ENCODE data around the gene HDHD5. TPM values are rescaled to one million over a fixed set of nuclear protein-coding genes. Genes with fewer than 3 reads are reported as not detected.

HDHD5 gene
- 11.7 and 12.8 TPM in 2 replicates for polyA plus RNA-seq (2013)

DNA sequence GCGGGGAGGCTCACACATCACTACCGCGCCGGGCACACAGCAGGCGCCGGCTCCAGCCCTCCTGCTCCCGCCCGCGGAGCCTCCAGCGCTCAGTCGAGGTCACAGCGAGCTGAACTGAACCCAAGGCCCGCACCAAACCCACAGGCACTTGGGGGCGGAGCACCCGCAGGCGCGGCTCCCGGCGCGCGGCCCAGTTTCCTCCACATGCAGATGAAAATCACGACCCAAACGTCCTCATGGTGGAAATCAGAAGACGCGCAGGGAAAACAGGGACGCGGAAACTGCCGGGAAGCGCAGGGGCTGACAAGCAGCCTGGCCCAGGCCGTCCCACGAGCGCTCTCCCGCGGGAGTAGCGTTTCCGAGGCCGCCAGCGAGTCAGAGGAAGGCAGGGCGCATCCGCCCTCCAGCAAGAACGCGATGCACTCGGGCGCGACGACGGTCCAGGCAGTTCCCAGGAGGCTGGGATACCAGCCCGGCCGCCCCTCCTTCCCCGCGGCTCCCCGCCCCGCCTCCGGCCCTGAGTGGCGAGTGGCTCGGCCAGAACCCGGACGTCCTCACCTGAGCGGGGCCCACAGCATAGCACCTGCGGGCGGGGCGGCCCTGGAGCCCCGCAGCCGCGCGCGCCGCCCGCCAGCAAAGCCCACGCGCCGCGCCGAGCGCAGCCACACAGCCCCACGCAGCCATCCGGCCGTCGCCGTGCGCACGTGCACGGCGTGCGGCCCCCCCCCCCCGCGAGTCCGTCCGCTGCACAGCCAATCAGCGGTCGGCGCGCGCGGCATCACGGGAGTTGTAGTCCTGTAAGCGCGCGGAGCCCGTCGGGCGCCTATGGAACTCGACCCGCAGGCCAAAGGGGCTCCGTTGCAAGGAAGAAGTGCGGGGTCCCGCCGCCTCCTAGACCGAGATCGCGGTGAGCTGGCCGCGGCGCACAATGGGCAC is at the start of gene HDHD5:
Gene HDHD5 (minus strand): TSS at position 710 of the 936 bp plus-strand sequence. CDS start 26 bp downstream, at position 684.
- peaks cover 9% of the 10 kb centered on the region for H3K79me2 ChIP-seq (ENCODE audit: control insufficient read depth, insufficient read depth, low read length, poor library complexity)
- H3K4me2 ChIP-seq (ENCODE audit: low read length), result peak within 1 kb of the TSS; percentile 83
- peak within 1 kb of the TSS; percentile 82 for H4K91ac ChIP-seq (ENCODE audit: low read depth, low read length)
- H2AK5ac ChIP-seq (ENCODE audit: low read length), result peak within 1 kb of the TSS; percentile 11
- peak within 1 kb of the TSS; percentile 93 for H3K18ac ChIP-seq (ENCODE audit: low read length)
- peak within 1 kb of the TSS; percentile 96 for H4K8ac ChIP-seq (ENCODE audit: low read depth, low read length)
- peak within 1 kb of the TSS; percentile 88 for H3K9ac ChIP-seq (ENCODE audit: low read length)
- no peaks in the 10 kb centered on the region for H3K27me3 ChIP-seq (ENCODE audit: insufficient read depth, low read length)
- H3K14ac ChIP-seq (ENCODE audit: low read length), result peak within 1 kb of the TSS; percentile 89
- peak within 1 kb of the TSS; percentile 87 for H4K12ac ChIP-seq (ENCODE audit: low read depth, low read length)
- H2BK5ac ChIP-seq (ENCODE audit: low read depth, low read length, poor library complexity), result peak within 1 kb of the TSS; percentile 75
- H3K79me1 ChIP-seq (ENCODE audit: low read length), result peaks cover 11% of the 10 kb centered on the region
- H3K23ac ChIP-seq (ENCODE audit: low read length), result no peak within 1 kb of the TSS
- WGBS (ENCODE audit: extremely low coverage, insufficient coverage, insufficient read length), result no CpG with 5 or more reads among the region's 114 CpGs
- peak within 1 kb of the TSS; percentile 62 for H3K27ac ChIP-seq (ENCODE audit: low read depth, low read length)
- peak within 1 kb of the TSS; percentile 90 for H3K4me3 ChIP-seq (ENCODE audit: low read depth, low read length)
- H2AFZ ChIP-seq (ENCODE audit: insufficient read depth, low read length, poor library complexity), result peak within 1 kb of the TSS; percentile 94
- peak within 1 kb of the TSS; percentile 64 for H2BK120ac ChIP-seq (ENCODE audit: insufficient read depth, low read length, poor library complexity)
- peaks cover 6% of the 10 kb centered on the region in 2 experiments for H3K4me1 ChIP-seq (ENCODE audit: control insufficient read depth in 1 of 2, insufficient read depth in 2 of 2, low read length in 2 of 2)
- H2BK12ac ChIP-seq (ENCODE audit: low read length), result peak within 1 kb of the TSS; percentile 69
- H3K4ac ChIP-seq (ENCODE audit: low read depth, low read length), result peak within 1 kb of the TSS; percentile 37
- H3K36me3 ChIP-seq (ENCODE audit: control insufficient read depth in 1 of 2, insufficient read depth in 2 of 2, low read length in 2 of 2), result no peaks in the 10 kb centered on the region
- peak; percentile 87 to 89 for DNase-seq
- H3K9me3 ChIP-seq (ENCODE audit: insufficient read depth, low read depth, low read length), result no peaks in the 10 kb centered on the region

DNA sequence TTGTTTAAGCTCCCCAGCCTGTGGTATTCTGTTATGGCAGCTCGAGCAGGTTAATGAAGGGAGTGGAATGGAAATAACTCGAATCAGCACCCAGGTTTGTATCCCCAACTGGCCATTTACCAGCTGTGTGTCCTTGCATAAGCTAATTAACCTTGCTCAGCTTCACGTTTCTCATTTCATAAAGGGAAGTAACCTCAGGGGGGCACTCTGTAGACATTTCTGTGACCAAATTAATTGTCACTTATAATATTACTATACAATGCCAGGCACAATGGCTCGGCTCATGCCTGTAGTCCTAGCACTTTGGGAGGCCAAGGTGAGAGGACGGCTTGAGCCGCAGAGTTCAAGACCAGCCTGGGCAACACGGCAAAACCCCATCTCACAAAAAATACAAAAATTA is 46.4 kb upstream of the HDHD5 start:
- no peak overlapping the region for H4K8ac ChIP-seq (ENCODE audit: low read depth, low read length)
- no peaks in the 10 kb centered on the region for H3K79me2 ChIP-seq (ENCODE audit: control insufficient read depth, insufficient read depth, low read length, poor library complexity)
- H2AK5ac ChIP-seq (ENCODE audit: low read length), result no peak overlapping the region
- H2AFZ ChIP-seq (ENCODE audit: insufficient read depth, low read length, poor library complexity), result no peak overlapping the region
- H3K18ac ChIP-seq (ENCODE audit: low read length), result no peak overlapping the region
- H3K36me3 ChIP-seq (ENCODE audit: control insufficient read depth in 1 of 2, insufficient read depth in 2 of 2, low read length in 2 of 2), result no peaks in the 10 kb centered on the region
- DNase-seq, result no peak
- no peak overlapping the region for H3K23ac ChIP-seq (ENCODE audit: low read length)
- no peak overlapping the region for H3K4me2 ChIP-seq (ENCODE audit: low read length)
- H3K4me1 ChIP-seq (ENCODE audit: control insufficient read depth in 1 of 2, insufficient read depth in 2 of 2, low read length in 2 of 2), result no peaks in the 10 kb centered on the region
- H2BK12ac ChIP-seq (ENCODE audit: low read length), result no peak overlapping the region
- H2BK5ac ChIP-seq (ENCODE audit: low read depth, low read length, poor library complexity), result no peak overlapping the region
- no peak overlapping the region for H2BK120ac ChIP-seq (ENCODE audit: insufficient read depth, low read length, poor library complexity)
- no peak overlapping the region for H4K91ac ChIP-seq (ENCODE audit: low read depth, low read length)
- H3K27ac ChIP-seq (ENCODE audit: low read depth, low read length), result no peak overlapping the region
- WGBS (ENCODE audit: extremely low coverage, insufficient coverage, insufficient read length), result no CpG with 5 or more reads among the region's 7 CpGs
- no peak overlapping the region for H3K4me3 ChIP-seq (ENCODE audit: low read depth, low read length)
- H3K9ac ChIP-seq (ENCODE audit: low read length), result no peak overlapping the region
- H3K79me1 ChIP-seq (ENCODE audit: low read length), result no peaks in the 10 kb centered on the region
- H3K14ac ChIP-seq (ENCODE audit: low read length), result no peak overlapping the region
- no peaks in the 10 kb centered on the region for H3K27me3 ChIP-seq (ENCODE audit: insufficient read depth, low read length)
- H4K12ac ChIP-seq (ENCODE audit: low read depth, low read length), result no peak overlapping the region
- no peaks in the 10 kb centered on the region for H3K9me3 ChIP-seq (ENCODE audit: insufficient read depth, low read depth, low read length)
- H3K4ac ChIP-seq (ENCODE audit: low read depth, low read length), result no peak overlapping the region

DNA sequence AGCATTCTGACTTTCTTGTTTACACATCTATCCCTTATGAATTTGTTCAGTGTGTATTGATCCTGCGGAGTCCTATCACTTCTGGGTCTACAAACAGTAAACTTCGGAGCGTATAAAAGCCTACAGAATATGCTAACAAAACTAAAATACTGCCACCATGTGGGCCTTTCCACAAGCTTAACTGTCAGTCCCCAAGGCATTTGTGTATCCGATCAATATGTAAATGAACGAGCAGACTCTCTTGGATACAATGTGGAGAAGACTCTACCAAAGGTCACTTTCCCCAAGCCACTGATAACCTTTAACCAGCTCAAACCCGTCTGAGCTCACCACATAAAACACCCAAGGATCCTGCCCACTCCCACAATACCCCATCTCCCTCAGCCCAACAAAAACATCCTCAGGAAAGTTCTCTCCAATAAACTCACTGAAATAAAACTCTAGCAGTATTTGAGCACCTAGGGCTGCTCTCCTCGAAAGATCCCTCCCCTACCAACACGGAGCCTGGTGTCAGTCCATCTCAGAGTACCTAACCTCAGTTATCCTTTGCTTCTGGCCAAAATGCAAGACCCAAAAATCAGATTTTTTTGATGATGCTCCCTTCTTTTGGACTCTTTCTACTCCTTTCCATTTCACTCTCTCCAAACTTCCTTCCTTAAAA is 42.3 kb upstream of the HDHD5 start:
- Histone ChIP-seq H2AFZ (ENCODE audit: insufficient read depth, low read length, poor library complexity) (no peak overlapping the region), H2BK5ac (ENCODE audit: low read depth, low read length, poor library complexity) (no peak overlapping the region), H4K12ac (ENCODE audit: low read depth, low read length) (no peak overlapping the region), H3K9ac (ENCODE audit: low read length) (no peak overlapping the region), H3K36me3 (ENCODE audit: control insufficient read depth in 1 of 2, insufficient read depth in 2 of 2, low read length in 2 of 2) (no peaks in the 10 kb centered on the region), H3K4me2 (ENCODE audit: low read length) (no peak overlapping the region), H3K18ac (ENCODE audit: low read length) (no peak overlapping the region), H3K79me1 (ENCODE audit: low read length) (peaks cover 5% of the 10 kb centered on the region), H3K9me3 (ENCODE audit: insufficient read depth, low read depth, low read length) (no peaks in the 10 kb centered on the region), H4K91ac (ENCODE audit: low read depth, low read length) (no peak overlapping the region), H3K23ac (ENCODE audit: low read length) (no peak overlapping the region), H4K8ac (ENCODE audit: low read depth, low read length) (no peak overlapping the region), H3K14ac (ENCODE audit: low read length) (no peak overlapping the region), H2BK120ac (ENCODE audit: insufficient read depth, low read length, poor library complexity) (no peak overlapping the region), H3K4me3 (ENCODE audit: low read depth, low read length) (no peak overlapping the region), H3K4ac (ENCODE audit: low read depth, low read length) (no peak overlapping the region), H3K4me1 (ENCODE audit: control insufficient read depth in 1 of 2, insufficient read depth in 2 of 2, low read length in 2 of 2) (peaks cover 4 to 6% of the 10 kb centered on the region in 2 experiments), H3K27ac (ENCODE audit: low read depth, low read length) (no peak overlapping the region), H3K79me2 (ENCODE audit: control insufficient read depth, insufficient read depth, low read length, poor library complexity) (no peaks in the 10 kb centered on the region), H2BK12ac (ENCODE audit: low read length) (no peak overlapping the region), H3K27me3 (ENCODE audit: insufficient read depth, low read length) (no peaks in the 10 kb centered on the region), H2AK5ac (ENCODE audit: low read length) (no peak overlapping the region)
- DNase-seq, result peak in 1 of 2 donors; percentile 3
- WGBS (ENCODE audit: extremely low coverage, insufficient coverage, insufficient read length), result no CpG with 5 or more reads among the region's 8 CpGs

DNA sequence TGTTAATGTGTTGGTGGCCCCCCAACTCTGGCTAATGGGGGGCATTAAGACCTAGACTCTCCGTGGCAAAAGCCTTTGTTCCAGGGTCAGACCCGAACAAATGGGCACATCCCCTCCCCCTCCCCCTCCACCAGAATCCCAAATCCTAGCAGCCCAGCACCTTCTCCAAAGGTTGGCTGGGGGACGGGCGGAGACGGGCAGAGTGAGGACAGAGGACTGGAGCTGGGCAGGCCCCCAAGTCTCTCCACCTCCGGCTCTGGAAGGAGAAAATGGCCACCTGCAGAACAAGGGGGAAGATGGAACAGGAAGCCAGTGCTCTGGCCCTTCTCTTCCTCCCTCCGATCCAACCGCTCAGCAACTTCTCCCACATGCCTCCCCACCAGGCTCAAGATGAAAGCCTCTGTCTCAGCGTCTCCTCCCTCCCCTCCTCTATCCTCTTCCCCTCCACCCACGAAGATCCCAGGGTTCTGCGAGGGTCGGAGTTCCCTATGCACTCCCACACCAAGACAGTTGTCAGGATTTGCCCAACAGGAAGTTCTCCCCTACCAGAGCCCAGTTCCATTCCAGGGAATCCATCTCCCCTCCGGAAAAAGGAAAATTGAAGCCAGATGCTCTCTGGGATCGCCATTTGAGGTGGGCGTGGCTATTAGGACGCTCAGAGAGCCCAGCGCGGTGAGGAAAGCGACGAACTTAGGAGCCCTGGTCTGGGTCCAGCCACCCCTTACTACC is 40.1 kb upstream of the HDHD5 start:
- Histone ChIP-seq H3K14ac (ENCODE audit: low read length) (peak overlapping the region; percentile 0), H3K4me1 (ENCODE audit: control insufficient read depth in 1 of 2, insufficient read depth in 2 of 2, low read length in 2 of 2) (peaks cover 4 to 6% of the 10 kb centered on the region in 2 experiments), H3K4me2 (ENCODE audit: low read length) (peak overlapping the region; percentile 62), H2BK12ac (ENCODE audit: low read length) (no peak overlapping the region), H3K23ac (ENCODE audit: low read length) (no peak overlapping the region), H3K4ac (ENCODE audit: low read depth, low read length) (peak overlapping the region; percentile 30), H3K9ac (ENCODE audit: low read length) (peak overlapping the region; percentile 29), H3K79me2 (ENCODE audit: control insufficient read depth, insufficient read depth, low read length, poor library complexity) (no peaks in the 10 kb centered on the region), H3K9me3 (ENCODE audit: insufficient read depth, low read depth, low read length) (no peaks in the 10 kb centered on the region), H3K27me3 (ENCODE audit: insufficient read depth, low read length) (no peaks in the 10 kb centered on the region), H3K36me3 (ENCODE audit: control insufficient read depth in 1 of 2, insufficient read depth in 2 of 2, low read length in 2 of 2) (no peaks in the 10 kb centered on the region), H2AFZ (ENCODE audit: insufficient read depth, low read length, poor library complexity) (peak overlapping the region; percentile 71), H3K18ac (ENCODE audit: low read length) (peak overlapping the region; percentile 21), H2BK120ac (ENCODE audit: insufficient read depth, low read length, poor library complexity) (peak overlapping the region; percentile 20), H4K8ac (ENCODE audit: low read depth, low read length) (peak overlapping the region; percentile 73), H2BK5ac (ENCODE audit: low read depth, low read length, poor library complexity) (peak overlapping the region; percentile 28), H3K27ac (ENCODE audit: low read depth, low read length) (peak overlapping the region; percentile 41), H4K12ac (ENCODE audit: low read depth, low read length) (peak overlapping the region; percentile 33), H3K4me3 (ENCODE audit: low read depth, low read length) (peak overlapping the region; percentile 30), H4K91ac (ENCODE audit: low read depth, low read length) (peak overlapping the region; percentile 65), H3K79me1 (ENCODE audit: low read length) (peaks cover 5% of the 10 kb centered on the region), H2AK5ac (ENCODE audit: low read length) (no peak overlapping the region)
- no peak for DNase-seq
- WGBS (ENCODE audit: extremely low coverage, insufficient coverage, insufficient read length), result no CpG with 5 or more reads among the region's 20 CpGs

Measured in trophoblast cell (in vitro differentiated cells and primary cell).